Activated naive CD4-positive, alpha-beta T cell treated with anti-CD3 and anti-CD28 coated beads, Interleukin-2, amount 50 U/mL, for 24 hours (primary cell): ENCODE data around the gene CDH22.

ENCODE experiments used
- H3K27ac Mint-ChIP-seq: one replicate; pipeline ENCODE4 v1.8.0; 2021; ENCODE audit warnings: mild to moderate bottlenecking, mixed read lengths
- H3K27me3 Mint-ChIP-seq: one replicate; pipeline ENCODE4 v1.8.0; 2021; ENCODE audit warnings: mixed read lengths
- H3K36me3 Mint-ChIP-seq: one replicate; pipeline ENCODE4 v1.8.0; 2021; ENCODE audit warnings: mixed read lengths
- H3K4me1 Mint-ChIP-seq: one replicate; pipeline ENCODE4 v1.8.0; 2021; ENCODE audit warnings: mixed read lengths
- H3K4me3 Mint-ChIP-seq: one replicate; pipeline ENCODE4 v1.8.0; 2021; ENCODE audit warnings: mild to moderate bottlenecking, mixed read lengths
- H3K9me3 Mint-ChIP-seq: one replicate; pipeline ENCODE4 v1.8.0; 2021; ENCODE audit warnings: mixed read lengths

CDH22 gene

GRCh38 chr20:46312945-46313861 lies 4.9 kb upstream of the CDH22 start:
- H3K9me3 Mint-ChIP-seq, result no peaks in the 10 kb centered on the region
- no peak overlapping the region for H3K4me3 Mint-ChIP-seq
- no peak overlapping the region for H3K27ac Mint-ChIP-seq
- H3K4me1 Mint-ChIP-seq, result peaks cover 12% of the 10 kb centered on the region
- no peaks in the 10 kb centered on the region for H3K36me3 Mint-ChIP-seq
- peaks cover 63% of the 10 kb centered on the region for H3K27me3 Mint-ChIP-seq

GRCh38 chr20:46312075-46312944 lies 4.0 kb upstream of the CDH22 start:
- Mint-ChIP-seq H3K27me3 (peaks cover 63% of the 10 kb centered on the region), H3K36me3 (no peaks in the 10 kb centered on the region), H3K4me3 (no peak overlapping the region)

GRCh38 chr20:46311719-46312074 lies 3.4 kb upstream of the CDH22 start:
- Mint-ChIP-seq H3K9me3 (no peaks in the 10 kb centered on the region), H3K4me1 (peaks cover 12% of the 10 kb centered on the region), H3K27ac (peak overlapping the region; percentile 6), H3K36me3 (no peaks in the 10 kb centered on the region), H3K27me3 (peaks cover 64% of the 10 kb centered on the region), H3K4me3 (no peak overlapping the region)

More at GRCh38 chr20:46312075-46312944, 4.0 kb upstream of the CDH22 start:
- H3K9me3 Mint-ChIP-seq, result no peaks in the 10 kb centered on the region
- peaks cover 12% of the 10 kb centered on the region for H3K4me1 Mint-ChIP-seq
- peak overlapping the region; percentile 6 for H3K27ac Mint-ChIP-seq

- H3K27ac Mint-ChIP-seq, result no peak overlapping the region
Observed at GRCh38 chr20:46311039-46311650, 2.8 kb upstream of the CDH22 start.

GRCh38 chr20:46309945-46310344 lies 1.6 kb upstream of the CDH22 start:
- Mint-ChIP-seq H3K36me3 (no peaks in the 10 kb centered on the region), H3K4me1 (peaks cover 12% of the 10 kb centered on the region), H3K9me3 (no peaks in the 10 kb centered on the region), H3K27ac (no peak overlapping the region), H3K27me3 (peaks cover 61% of the 10 kb centered on the region), H3K4me3 (peak overlapping the region; percentile 48)

More at GRCh38 chr20:46311039-46311650, 2.8 kb upstream of the CDH22 start:
- H3K36me3 Mint-ChIP-seq, result no peaks in the 10 kb centered on the region
- no peaks in the 10 kb centered on the region for H3K9me3 Mint-ChIP-seq
- H3K4me3 Mint-ChIP-seq, result no peak overlapping the region
- peaks cover 12% of the 10 kb centered on the region for H3K4me1 Mint-ChIP-seq
- peaks cover 67% of the 10 kb centered on the region for H3K27me3 Mint-ChIP-seq

GRCh38 chr20:46307999-46308257 lies 370 bp downstream of the CDH22 start:
- H3K4me3 Mint-ChIP-seq, result no peak overlapping the region
- peaks cover 54% of the 10 kb centered on the region for H3K27me3 Mint-ChIP-seq
- no peaks in the 10 kb centered on the region for H3K9me3 Mint-ChIP-seq
- no peak overlapping the region for H3K27ac Mint-ChIP-seq
- H3K4me1 Mint-ChIP-seq, result peaks cover 7% of the 10 kb centered on the region
- no peaks in the 10 kb centered on the region for H3K36me3 Mint-ChIP-seq

- H3K27me3 Mint-ChIP-seq, result peaks cover 56% of the 10 kb centered on the region
- no peak overlapping the region for H3K27ac Mint-ChIP-seq
- no peaks in the 10 kb centered on the region for H3K36me3 Mint-ChIP-seq
- peaks cover 7% of the 10 kb centered on the region for H3K4me1 Mint-ChIP-seq
- H3K4me3 Mint-ChIP-seq, result peak overlapping the region; percentile 61
- no peaks in the 10 kb centered on the region for H3K9me3 Mint-ChIP-seq
Observed at GRCh38 chr20:46307139-46307998, 929 bp downstream of the CDH22 start.

GRCh38 chr20:46306743-46307138 lies 1.6 kb downstream of the CDH22 start:
- Mint-ChIP-seq H3K4me3 (peak overlapping the region; percentile 61), H3K27me3 (peaks cover 52% of the 10 kb centered on the region), H3K36me3 (no peaks in the 10 kb centered on the region), H3K27ac (no peak overlapping the region), H3K4me1 (peaks cover under 1% of the 10 kb centered on the region), H3K9me3 (no peaks in the 10 kb centered on the region)

GRCh38 chr20:46305973-46306360 lies 2.3 kb downstream of the CDH22 start:
- H3K4me1 Mint-ChIP-seq, result no peaks in the 10 kb centered on the region
- H3K36me3 Mint-ChIP-seq, result no peaks in the 10 kb centered on the region
- no peak overlapping the region for H3K4me3 Mint-ChIP-seq
- H3K27ac Mint-ChIP-seq, result no peak overlapping the region
- no peaks in the 10 kb centered on the region for H3K9me3 Mint-ChIP-seq
- H3K27me3 Mint-ChIP-seq, result peaks cover 46% of the 10 kb centered on the region

- H3K9me3 Mint-ChIP-seq, result no peaks in the 10 kb centered on the region
- peaks cover 43% of the 10 kb centered on the region for H3K27me3 Mint-ChIP-seq
- no peaks in the 10 kb centered on the region for H3K36me3 Mint-ChIP-seq
- H3K4me1 Mint-ChIP-seq, result no peaks in the 10 kb centered on the region
- no peak overlapping the region for H3K27ac Mint-ChIP-seq
- H3K4me3 Mint-ChIP-seq, result no peak overlapping the region
Observed at GRCh38 chr20:46305331-46305972, 2.8 kb downstream of the CDH22 start.

GRCh38 chr20:46304852-46305251 lies 3.4 kb downstream of the CDH22 start:
- no peaks in the 10 kb centered on the region for H3K36me3 Mint-ChIP-seq
- H3K9me3 Mint-ChIP-seq, result no peaks in the 10 kb centered on the region
- no peaks in the 10 kb centered on the region for H3K4me1 Mint-ChIP-seq
- H3K4me3 Mint-ChIP-seq, result no peak overlapping the region
- H3K27ac Mint-ChIP-seq, result no peak overlapping the region
- H3K27me3 Mint-ChIP-seq, result peaks cover 39% of the 10 kb centered on the region

GRCh38 chr20:46304361-46304760 lies 3.9 kb downstream of the CDH22 start:
- H3K4me3 Mint-ChIP-seq, result no peak overlapping the region
- H3K27me3 Mint-ChIP-seq, result peaks cover 34% of the 10 kb centered on the region
- H3K9me3 Mint-ChIP-seq, result no peaks in the 10 kb centered on the region
- no peak overlapping the region for H3K27ac Mint-ChIP-seq
- no peaks in the 10 kb centered on the region for H3K4me1 Mint-ChIP-seq
- no peaks in the 10 kb centered on the region for H3K36me3 Mint-ChIP-seq

- Mint-ChIP-seq H3K4me1 (no peaks in the 10 kb centered on the region), H3K27me3 (peaks cover 27% of the 10 kb centered on the region), H3K27ac (no peak overlapping the region), H3K4me3 (no peak overlapping the region), H3K36me3 (no peaks in the 10 kb centered on the region), H3K9me3 (no peaks in the 10 kb centered on the region)
Observed at GRCh38 chr20:46303176-46303956, 4.9 kb downstream of the CDH22 start.

GRCh38 chr20:46302106-46302505 lies 6.2 kb downstream of the CDH22 start:
- Mint-ChIP-seq H3K27ac (no peak overlapping the region), H3K4me3 (no peak overlapping the region), H3K9me3 (no peaks in the 10 kb centered on the region), H3K4me1 (no peaks in the 10 kb centered on the region), H3K27me3 (peaks cover 30% of the 10 kb centered on the region), H3K36me3 (no peaks in the 10 kb centered on the region)
